ENCODE measurements around the gene ASAP2. TPM values are rescaled to one million over a fixed set of nuclear protein-coding genes. Genes with fewer than 3 reads are reported as not detected.
A peak's percentile ranks its signal among the peaks of the same experiment; 100 is the strongest.
"Not testable (repeated sequence)": the region's sequence is repeated elsewhere in the genome, so short reads cannot be mapped to it uniquely, and the experiment has no call there.

ASAP2 gene
- total RNA-seq, 1 donor from 2014 or later, result 60.7 TPM

DNA sequence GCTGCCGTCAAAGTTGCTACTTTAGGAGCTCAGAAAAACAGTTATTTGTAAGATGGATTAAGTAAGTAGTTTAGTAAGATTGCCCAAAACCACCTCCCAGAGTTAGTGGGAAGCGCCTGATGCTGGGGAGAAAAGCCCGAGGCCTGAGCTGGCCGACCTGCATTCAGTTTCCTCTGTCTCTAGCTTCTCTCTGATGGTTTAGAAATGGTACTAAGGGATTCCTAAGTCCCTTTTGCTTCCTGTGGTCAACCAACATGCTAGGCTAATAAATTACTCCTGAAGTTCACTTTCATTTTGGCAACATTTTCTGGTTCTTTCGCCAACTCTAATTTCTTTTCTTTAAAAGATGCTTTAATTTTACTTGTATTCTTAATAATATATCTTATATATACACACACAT is 60.1 kb downstream of the ASAP2 start:
- TF ChIP-seq, protein P1, sequence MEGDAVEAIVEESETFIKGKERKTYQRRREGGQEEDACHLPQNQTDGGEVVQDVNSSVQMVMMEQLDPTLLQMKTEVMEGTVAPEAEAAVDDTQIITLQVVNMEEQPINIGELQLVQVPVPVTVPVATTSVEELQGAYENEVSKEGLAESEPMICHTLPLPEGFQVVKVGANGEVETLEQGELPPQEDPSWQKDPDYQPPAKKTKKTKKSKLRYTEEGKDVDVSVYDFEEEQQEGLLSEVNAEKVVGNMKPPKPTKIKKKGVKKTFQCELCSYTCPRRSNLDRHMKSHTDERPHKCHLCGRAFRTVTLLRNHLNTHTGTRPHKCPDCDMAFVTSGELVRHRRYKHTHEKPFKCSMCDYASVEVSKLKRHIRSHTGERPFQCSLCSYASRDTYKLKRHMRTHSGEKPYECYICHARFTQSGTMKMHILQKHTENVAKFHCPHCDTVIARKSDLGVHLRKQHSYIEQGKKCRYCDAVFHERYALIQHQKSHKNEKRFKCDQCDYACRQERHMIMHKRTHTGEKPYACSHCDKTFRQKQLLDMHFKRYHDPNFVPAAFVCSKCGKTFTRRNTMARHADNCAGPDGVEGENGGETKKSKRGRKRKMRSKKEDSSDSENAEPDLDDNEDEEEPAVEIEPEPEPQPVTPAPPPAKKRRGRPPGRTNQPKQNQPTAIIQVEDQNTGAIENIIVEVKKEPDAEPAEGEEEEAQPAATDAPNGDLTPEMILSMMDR (IDR thresholded peaks at IDR 0.05), result no peak
- H3K36me3 Mint-ChIP-seq (ENCODE audit: low read depth), result peaks cover under 1% of the 10 kb centered on the region
- peak overlapping the region; percentile 57 for H3K27ac Mint-ChIP-seq (ENCODE audit: unreplicated experiment)
- peaks cover 71% of the 10 kb centered on the region for H3K4me1 Mint-ChIP-seq (ENCODE audit: low read depth)
- H3K4me3 Mint-ChIP-seq (ENCODE audit: unreplicated experiment), result no peak overlapping the region
- no peak for DNase-seq (ENCODE audit: low spot score)
- H3K27me3 Mint-ChIP-seq (ENCODE audit: low read depth), result no peaks in the 10 kb centered on the region
- H3K9me3 Mint-ChIP-seq (ENCODE audit: low read depth), result peaks cover 3% of the 10 kb centered on the region

DNA sequence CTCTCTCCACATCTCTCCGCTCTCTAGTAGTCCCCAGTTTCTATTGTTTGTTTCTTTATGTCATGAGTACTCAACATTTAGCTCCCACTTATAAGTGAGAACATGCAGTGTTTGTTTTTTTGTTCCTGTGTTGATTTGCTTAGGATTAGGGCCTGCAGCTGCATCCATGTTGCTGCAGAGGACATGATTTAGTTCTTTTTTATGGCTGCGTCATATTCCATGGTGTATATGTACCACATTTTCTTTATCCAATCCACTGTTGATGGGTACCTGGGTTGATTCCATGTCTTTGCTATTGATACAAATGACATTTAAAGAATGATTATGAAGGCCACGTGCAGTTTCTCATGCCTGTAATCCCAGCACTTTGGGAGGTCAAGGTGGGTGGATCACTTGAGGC is 60.7 kb downstream of the ASAP2 start:
- peaks cover 72% of the 10 kb centered on the region for H3K4me1 Mint-ChIP-seq (ENCODE audit: low read depth)
- not testable (repeated sequence) for H3K9me3 Mint-ChIP-seq (ENCODE audit: low read depth); H3K36me3 Mint-ChIP-seq (ENCODE audit: low read depth); H3K4me3 Mint-ChIP-seq (ENCODE audit: unreplicated experiment); DNase-seq (ENCODE audit: low spot score); H3K27me3 Mint-ChIP-seq (ENCODE audit: low read depth); H3K27ac Mint-ChIP-seq (ENCODE audit: unreplicated experiment)

DNA sequence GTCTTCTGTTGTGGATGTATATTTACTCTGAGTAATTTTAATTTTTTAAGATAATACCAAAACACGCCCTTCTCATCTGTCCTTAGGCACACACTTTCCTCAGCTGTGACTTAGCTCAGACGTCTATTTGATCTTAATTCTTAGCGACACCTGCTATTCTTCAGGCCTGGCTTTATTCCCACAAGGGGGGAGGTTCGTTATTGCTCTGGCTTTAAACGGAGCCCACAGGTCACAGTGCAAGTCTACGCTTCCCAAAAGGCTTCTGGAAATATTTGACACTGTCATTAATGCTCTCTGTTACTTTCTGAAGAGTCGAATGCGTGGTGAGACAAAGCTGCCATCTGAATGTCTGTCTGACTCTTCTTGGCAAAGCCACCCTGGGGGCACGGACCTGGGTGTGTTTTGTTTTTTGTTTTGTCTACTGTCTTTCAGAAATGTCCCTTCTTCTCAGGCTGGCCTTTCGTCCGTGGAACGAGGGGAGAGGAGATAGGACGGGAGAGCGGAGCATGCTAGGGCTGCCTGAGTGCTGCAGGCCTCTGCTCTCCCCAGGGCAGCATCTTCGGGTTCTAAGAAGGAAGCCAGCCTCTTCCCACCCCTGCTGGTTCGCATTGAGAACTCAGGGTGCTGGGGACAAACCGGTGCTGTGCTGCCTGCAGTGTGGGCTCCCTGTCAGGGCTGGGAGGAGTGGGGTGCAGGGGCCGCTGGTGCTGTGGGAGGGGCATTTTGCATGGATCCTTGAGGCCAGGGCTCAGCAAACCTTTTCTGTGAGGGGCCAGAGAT is 61.9 kb downstream of the ASAP2 start:
- no peaks in the 10 kb centered on the region for H3K27me3 Mint-ChIP-seq (ENCODE audit: low read depth)
- TF ChIP-seq, protein P1 (IDR thresholded peaks at IDR 0.05), result peak; percentile 39

DNA sequence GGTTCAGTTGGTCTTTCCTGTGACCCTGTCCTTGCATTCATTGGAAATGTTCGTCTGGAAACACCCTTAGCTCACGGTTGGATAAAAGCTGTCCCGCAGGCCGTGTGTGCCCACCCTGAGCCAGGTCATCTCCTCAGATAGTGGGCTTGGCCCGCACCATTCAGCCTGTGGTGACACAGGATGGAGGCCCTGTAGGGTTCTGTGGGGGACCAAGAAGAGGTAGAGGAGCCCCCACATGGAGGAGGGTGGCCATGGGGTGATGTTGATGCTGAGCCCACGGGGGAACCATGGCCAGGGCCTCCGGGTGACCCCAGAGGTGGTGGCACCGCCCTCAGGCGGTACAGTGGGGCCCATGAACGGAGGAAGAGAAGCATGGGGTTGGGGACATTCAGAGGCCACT is 62.7 kb downstream of the ASAP2 start:
- peaks cover 18% of the 10 kb centered on the region for H3K9me3 Mint-ChIP-seq (ENCODE audit: low read depth)
- peaks cover 6% of the 10 kb centered on the region for H3K36me3 Mint-ChIP-seq (ENCODE audit: low read depth)
- H3K4me1 Mint-ChIP-seq (ENCODE audit: low read depth), result peaks cover 67% of the 10 kb centered on the region
- no peak for DNase-seq (ENCODE audit: low spot score)
- TF ChIP-seq, protein P1 (IDR thresholded peaks at IDR 0.05), result no peak
- no peak overlapping the region for H3K4me3 Mint-ChIP-seq (ENCODE audit: unreplicated experiment)
- peak overlapping the region; percentile 49 for H3K27ac Mint-ChIP-seq (ENCODE audit: unreplicated experiment)
- H3K27me3 Mint-ChIP-seq (ENCODE audit: low read depth), result no peaks in the 10 kb centered on the region

More for the DNA sequence above, 61.9 kb downstream of the ASAP2 start:
- no peak for DNase-seq (ENCODE audit: low spot score)
- Mint-ChIP-seq H3K4me3 (ENCODE audit: unreplicated experiment) (peak overlapping the region; percentile 29), H3K4me1 (ENCODE audit: low read depth) (peaks cover 66% of the 10 kb centered on the region), H3K9me3 (ENCODE audit: low read depth) (peaks cover 18% of the 10 kb centered on the region), H3K36me3 (ENCODE audit: low read depth) (peaks cover 6% of the 10 kb centered on the region), H3K27ac (ENCODE audit: unreplicated experiment) (peak overlapping the region; percentile 86)

DNA sequence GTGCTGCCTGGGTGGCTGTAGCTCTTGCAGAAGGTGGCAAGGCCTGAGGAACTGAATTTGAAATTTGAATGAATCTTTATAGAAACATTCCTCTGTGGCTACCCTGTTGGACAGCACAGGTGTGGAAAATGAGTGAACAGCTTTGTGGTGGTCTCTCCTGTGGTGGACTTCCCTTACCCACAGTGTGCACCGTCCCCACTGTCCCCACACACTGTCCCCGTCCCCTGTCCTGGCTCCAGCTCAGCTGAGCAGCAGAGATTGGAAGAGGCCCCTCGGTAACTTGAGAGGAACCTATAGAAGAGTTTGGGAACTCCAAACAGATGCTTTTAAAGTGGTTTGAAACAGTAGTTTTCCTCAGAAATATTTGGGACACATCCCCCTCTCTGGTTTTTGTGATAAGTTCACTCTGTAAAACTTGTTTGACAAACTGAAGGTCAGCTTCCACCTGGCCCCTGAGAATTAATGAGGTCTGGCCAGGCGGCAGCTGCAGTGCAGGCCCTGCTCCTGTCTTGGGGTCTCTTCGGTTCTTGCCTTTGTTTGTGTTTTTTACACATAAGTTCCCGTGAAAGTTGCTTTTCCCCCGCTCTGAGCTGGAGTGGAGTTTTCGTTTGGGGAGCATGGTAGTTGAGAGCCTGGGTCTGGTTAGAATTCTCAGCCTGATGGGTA is 63.2 kb downstream of the ASAP2 start:
- peak overlapping the region; percentile 76 for H3K27ac Mint-ChIP-seq (ENCODE audit: unreplicated experiment)

More for the DNA sequence above, 63.2 kb downstream of the ASAP2 start:
- no peak for DNase-seq (ENCODE audit: low spot score)
- Mint-ChIP-seq H3K4me1 (ENCODE audit: low read depth) (peaks cover 68% of the 10 kb centered on the region), H3K36me3 (ENCODE audit: low read depth) (peaks cover 6% of the 10 kb centered on the region), H3K9me3 (ENCODE audit: low read depth) (peaks cover 18% of the 10 kb centered on the region), H3K4me3 (ENCODE audit: unreplicated experiment) (no peak overlapping the region), H3K27me3 (ENCODE audit: low read depth) (no peaks in the 10 kb centered on the region)
- TF ChIP-seq, protein P1 (IDR thresholded peaks at IDR 0.05), result no peak

Data from chondrocyte (in vitro differentiated cells).